ENCODE measurements around the gene DLG2. TPM values are rescaled to one million over a fixed set of nuclear protein-coding genes. Genes with fewer than 3 reads are reported as not detected.

DLG2 gene
- total RNA-seq, 1 donor from 2014 or later: 5.1 TPM

DNA sequence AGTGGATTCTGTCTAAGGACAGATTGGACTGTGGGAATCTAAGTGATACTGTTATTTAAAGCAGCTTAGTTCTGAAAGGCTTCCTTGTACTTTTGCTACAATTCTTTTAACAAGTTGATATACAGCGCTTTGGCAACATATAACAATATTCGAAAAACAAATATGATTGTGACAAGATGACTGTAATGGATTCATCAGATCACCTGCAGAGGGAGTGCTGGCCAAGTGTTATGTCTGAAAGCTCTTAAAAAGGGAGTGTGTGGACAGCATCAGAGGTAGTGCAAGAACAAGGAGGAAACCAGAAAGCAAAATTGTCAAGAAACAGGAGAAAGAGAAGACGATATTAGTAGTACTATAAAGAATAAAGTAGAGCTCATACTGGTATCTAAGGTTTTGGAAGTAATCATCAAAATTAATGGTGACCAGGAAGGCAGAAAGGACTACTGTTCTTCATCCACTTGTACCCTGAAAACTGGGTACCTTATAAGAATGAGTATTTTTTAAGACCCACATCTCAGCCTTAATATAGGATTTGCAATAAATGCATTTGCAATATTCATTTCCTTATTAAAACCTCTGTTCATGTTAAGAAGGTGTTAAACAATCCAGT, 1229.0 kb downstream of the DLG2 start:
- peak; percentile 9 for DNase-seq (ENCODE audit: low spot score)
- H3K4me3 Mint-ChIP-seq (ENCODE audit: unreplicated experiment): no peak overlapping the region
- H3K27ac Mint-ChIP-seq (ENCODE audit: unreplicated experiment): no peak overlapping the region
- TF ChIP-seq, protein P1, sequence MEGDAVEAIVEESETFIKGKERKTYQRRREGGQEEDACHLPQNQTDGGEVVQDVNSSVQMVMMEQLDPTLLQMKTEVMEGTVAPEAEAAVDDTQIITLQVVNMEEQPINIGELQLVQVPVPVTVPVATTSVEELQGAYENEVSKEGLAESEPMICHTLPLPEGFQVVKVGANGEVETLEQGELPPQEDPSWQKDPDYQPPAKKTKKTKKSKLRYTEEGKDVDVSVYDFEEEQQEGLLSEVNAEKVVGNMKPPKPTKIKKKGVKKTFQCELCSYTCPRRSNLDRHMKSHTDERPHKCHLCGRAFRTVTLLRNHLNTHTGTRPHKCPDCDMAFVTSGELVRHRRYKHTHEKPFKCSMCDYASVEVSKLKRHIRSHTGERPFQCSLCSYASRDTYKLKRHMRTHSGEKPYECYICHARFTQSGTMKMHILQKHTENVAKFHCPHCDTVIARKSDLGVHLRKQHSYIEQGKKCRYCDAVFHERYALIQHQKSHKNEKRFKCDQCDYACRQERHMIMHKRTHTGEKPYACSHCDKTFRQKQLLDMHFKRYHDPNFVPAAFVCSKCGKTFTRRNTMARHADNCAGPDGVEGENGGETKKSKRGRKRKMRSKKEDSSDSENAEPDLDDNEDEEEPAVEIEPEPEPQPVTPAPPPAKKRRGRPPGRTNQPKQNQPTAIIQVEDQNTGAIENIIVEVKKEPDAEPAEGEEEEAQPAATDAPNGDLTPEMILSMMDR (IDR thresholded peaks at IDR 0.05; ENCODE audit: unreplicated experiment): peak; percentile 57
- H3K36me3 Mint-ChIP-seq (ENCODE audit: low read depth, unreplicated experiment): no peaks in the 10 kb centered on the region
- H3K9me3 Mint-ChIP-seq (ENCODE audit: unreplicated experiment): no peaks in the 10 kb centered on the region
- peaks cover 6% of the 10 kb centered on the region for H3K4me1 Mint-ChIP-seq (ENCODE audit: unreplicated experiment)
- no peaks in the 10 kb centered on the region for H3K27me3 Mint-ChIP-seq (ENCODE audit: unreplicated experiment)

DNA sequence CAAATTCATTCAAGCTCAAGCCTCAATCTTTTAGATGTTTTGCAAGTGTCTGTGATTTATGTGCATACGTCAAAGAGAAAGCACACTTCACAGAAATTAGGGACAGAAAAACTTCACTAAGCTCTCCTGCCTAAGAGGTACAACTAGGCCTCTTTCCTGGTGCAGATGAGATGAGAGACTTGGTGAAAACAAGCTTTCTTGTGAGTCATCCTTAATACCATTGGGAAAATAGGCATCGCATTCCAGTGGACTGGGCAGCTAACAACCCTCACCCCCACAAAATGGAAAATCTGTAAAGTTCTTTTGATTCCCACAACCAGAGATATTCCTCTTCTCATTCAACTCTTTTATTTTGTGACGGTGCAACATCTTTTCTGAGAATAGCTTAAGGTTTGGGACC, 1230.6 kb downstream of the DLG2 start:
- H3K27ac Mint-ChIP-seq (ENCODE audit: unreplicated experiment): no peak overlapping the region
- H3K27me3 Mint-ChIP-seq (ENCODE audit: unreplicated experiment): no peaks in the 10 kb centered on the region
- peaks cover 6% of the 10 kb centered on the region for H3K4me1 Mint-ChIP-seq (ENCODE audit: unreplicated experiment)
- no peaks in the 10 kb centered on the region for H3K36me3 Mint-ChIP-seq (ENCODE audit: low read depth, unreplicated experiment)
- no peaks in the 10 kb centered on the region for H3K9me3 Mint-ChIP-seq (ENCODE audit: unreplicated experiment)
- H3K4me3 Mint-ChIP-seq (ENCODE audit: unreplicated experiment): no peak overlapping the region
- TF ChIP-seq, protein P1 (IDR thresholded peaks at IDR 0.05; ENCODE audit: unreplicated experiment): no peak
- no peak for DNase-seq (ENCODE audit: low spot score)

DNA sequence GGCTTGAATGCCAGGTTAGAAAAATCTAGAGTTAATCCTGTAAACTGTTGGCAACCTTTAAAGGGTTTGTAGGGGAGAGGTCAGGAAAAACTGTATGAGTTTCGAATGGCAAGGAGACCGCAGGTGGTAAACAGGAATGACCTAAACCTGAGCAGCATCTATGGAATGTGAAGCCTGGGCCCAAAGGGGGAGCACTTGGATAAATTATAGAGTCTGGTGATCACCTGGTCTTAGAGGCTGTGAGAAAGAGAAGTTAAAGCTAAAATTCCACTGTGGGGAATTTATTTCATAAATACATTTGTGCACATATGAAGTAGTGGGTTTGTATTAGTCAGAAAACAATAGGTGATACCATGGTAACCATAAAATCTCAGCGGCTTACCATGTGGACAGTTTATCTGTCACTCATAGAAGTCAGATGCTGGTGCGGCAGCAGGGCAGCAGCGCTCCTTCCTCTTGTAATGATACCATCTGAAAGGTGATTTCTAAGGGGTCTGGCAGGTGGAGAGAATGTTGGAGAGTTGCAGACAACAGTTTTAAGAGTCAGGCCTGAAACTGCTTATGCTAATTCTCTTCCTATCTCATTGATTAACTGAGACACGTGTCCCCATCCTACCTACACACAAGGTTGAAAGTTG, 1236.6 kb downstream of the DLG2 start:
- H3K27me3 Mint-ChIP-seq (ENCODE audit: unreplicated experiment): no peaks in the 10 kb centered on the region
- H3K9me3 Mint-ChIP-seq (ENCODE audit: unreplicated experiment): no peaks in the 10 kb centered on the region
- H3K4me3 Mint-ChIP-seq (ENCODE audit: unreplicated experiment): no peak overlapping the region
- no peaks in the 10 kb centered on the region for H3K4me1 Mint-ChIP-seq (ENCODE audit: unreplicated experiment)
- TF ChIP-seq, protein P1 (IDR thresholded peaks at IDR 0.05; ENCODE audit: unreplicated experiment): no peak
- no peaks in the 10 kb centered on the region for H3K36me3 Mint-ChIP-seq (ENCODE audit: low read depth, unreplicated experiment)
- DNase-seq (ENCODE audit: low spot score): peak; percentile 9
- no peak overlapping the region for H3K27ac Mint-ChIP-seq (ENCODE audit: unreplicated experiment)

DNA sequence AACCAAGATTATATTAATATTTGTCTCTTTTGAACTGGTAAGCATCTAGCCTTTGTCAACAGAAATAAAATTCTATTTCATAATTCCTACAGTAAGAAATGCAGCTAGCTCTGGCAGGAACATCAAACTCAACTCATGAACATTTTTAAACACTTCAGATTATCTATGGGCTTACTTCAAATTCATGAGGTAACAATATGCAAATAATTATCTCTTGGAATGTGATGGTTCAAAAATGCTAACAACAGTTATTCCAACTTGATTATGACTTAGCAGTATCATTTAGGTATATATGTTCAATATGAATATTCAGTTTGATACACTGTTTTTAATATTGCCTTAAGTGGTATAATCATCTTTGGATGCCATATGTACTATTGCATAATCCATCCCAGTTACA, 1237.4 kb downstream of the DLG2 start:
- no peaks in the 10 kb centered on the region for H3K36me3 Mint-ChIP-seq (ENCODE audit: low read depth, unreplicated experiment)
- no peaks in the 10 kb centered on the region for H3K4me1 Mint-ChIP-seq (ENCODE audit: unreplicated experiment)
- no peaks in the 10 kb centered on the region for H3K9me3 Mint-ChIP-seq (ENCODE audit: unreplicated experiment)
- DNase-seq (ENCODE audit: low spot score): no peak
- no peak overlapping the region for H3K4me3 Mint-ChIP-seq (ENCODE audit: unreplicated experiment)
- no peak overlapping the region for H3K27ac Mint-ChIP-seq (ENCODE audit: unreplicated experiment)
- TF ChIP-seq, protein P1 (IDR thresholded peaks at IDR 0.05; ENCODE audit: unreplicated experiment): no peak
- H3K27me3 Mint-ChIP-seq (ENCODE audit: unreplicated experiment): no peaks in the 10 kb centered on the region

DNA sequence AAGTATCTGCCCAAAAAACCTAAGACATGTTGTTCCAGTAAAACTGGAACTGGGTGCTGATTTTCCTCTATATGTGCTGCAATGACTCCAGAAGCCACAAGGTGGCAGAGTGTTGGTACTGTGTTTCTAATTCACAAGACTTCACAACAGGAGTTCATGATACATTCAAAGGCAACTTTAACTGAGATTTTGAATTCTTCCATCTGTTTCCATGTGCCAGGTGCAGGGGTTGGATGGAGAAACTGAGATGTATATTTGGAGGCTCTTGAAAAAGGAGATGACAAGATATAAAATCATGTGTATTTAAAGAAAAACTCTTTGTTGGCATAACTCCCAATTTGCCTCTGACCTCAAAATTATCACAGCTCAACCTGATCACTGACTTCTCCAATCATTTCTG, 1242.4 kb downstream of the DLG2 start:
- Mint-ChIP-seq H3K4me1 (ENCODE audit: unreplicated experiment) (no peaks in the 10 kb centered on the region), H3K27me3 (ENCODE audit: unreplicated experiment) (no peaks in the 10 kb centered on the region), H3K36me3 (ENCODE audit: low read depth, unreplicated experiment) (no peaks in the 10 kb centered on the region), H3K27ac (ENCODE audit: unreplicated experiment) (no peak overlapping the region), H3K9me3 (ENCODE audit: unreplicated experiment) (no peaks in the 10 kb centered on the region), H3K4me3 (ENCODE audit: unreplicated experiment) (no peak overlapping the region)
- DNase-seq (ENCODE audit: low spot score): peak; percentile 50
- TF ChIP-seq, protein P1 (IDR thresholded peaks at IDR 0.05; ENCODE audit: unreplicated experiment): peak; percentile 80
